ENCODE data around the gene SMARCA2. TPM values are rescaled to one million over a fixed set of nuclear protein-coding genes. Genes with fewer than 3 reads are reported as not detected.

Gene SMARCA2
- total and polyA plus RNA-seq, 9 of the 15 experiments (the other 6 are each of a cell fraction or from before 2014, with no cell fraction given), result 8.0 to 34.8 (median 25.5) TPM

GRCh38 chr9:2228132-2228531 is 213.0 kb downstream of the SMARCA2 start (continued):
- TF ChIP-seq ZBTB12 (CRISPR knock-in tag; IDR thresholded peaks at IDR 0.05), result no peak
- no peak for TF ChIP-seq PKNOX1 (IDR thresholded peaks at IDR 0.05)
- TF ChIP-seq TCF7 (IDR thresholded peaks at IDR 0.05; ENCODE audit: borderline replicate concordance), result no peak
- no peak for TF ChIP-seq ZBTB11 (CRISPR knock-in tag; IDR thresholded peaks at IDR 0.05)
- TF ChIP-seq THAP7 (CRISPR knock-in tag; IDR thresholded peaks at IDR 0.05), result no peak
- TF ChIP-seq ZNF512 (tag; IDR thresholded peaks at IDR 0.05), result no peak
- TF ChIP-seq SLC30A9 (CRISPR knock-in tag; IDR thresholded peaks at IDR 0.05), result no peak

All from K562 (cell line).